ENCODE data around the gene FRAT1.

Gene FRAT1

GRCh38 chr10:97349752-97350513 lies 30.9 kb downstream of the FRAT1 start:
- no peak for TF ChIP-seq CTCF (IDR thresholded peaks at IDR 0.05; ENCODE audit: low read depth, low read length)
- no peak overlapping the region for H3K4me3 ChIP-seq (ENCODE audit: low read depth, low read length)

- no peak for TF ChIP-seq CTCF (IDR thresholded peaks at IDR 0.05; ENCODE audit: low read depth, low read length)
- no peak overlapping the region for H3K4me3 ChIP-seq (ENCODE audit: low read depth, low read length)
Measured at GRCh38 chr10:97353945-97354344, 34.9 kb downstream of the FRAT1 start.

- no peak overlapping the region for H3K4me3 ChIP-seq (ENCODE audit: low read depth, low read length)
- TF ChIP-seq CTCF (IDR thresholded peaks at IDR 0.05; ENCODE audit: low read depth, low read length) = no peak; the same call in 1 of the 2 replicates
Measured at GRCh38 chr10:97355571-97355975, 36.5 kb downstream of the FRAT1 start.

GRCh38 chr10:97356318-97356914 lies 37.3 kb downstream of the FRAT1 start:
- no peak overlapping the region for H3K4me3 ChIP-seq (ENCODE audit: low read depth, low read length)

GRCh38 chr10:97356918-97357317 lies 37.8 kb downstream of the FRAT1 start:
- TF ChIP-seq CTCF (IDR thresholded peaks at IDR 0.05; ENCODE audit: low read depth, low read length) = no peak
- no peak overlapping the region for H3K4me3 ChIP-seq (ENCODE audit: low read depth, low read length)

More at GRCh38 chr10:97356318-97356914, 37.3 kb downstream of the FRAT1 start:
- no peak for TF ChIP-seq CTCF (IDR thresholded peaks at IDR 0.05; ENCODE audit: low read depth, low read length)

GRCh38 chr10:97358349-97358748 lies 39.3 kb downstream of the FRAT1 start:
- TF ChIP-seq CTCF (IDR thresholded peaks at IDR 0.05; ENCODE audit: low read depth, low read length) = no peak
- no peak overlapping the region for H3K4me3 ChIP-seq (ENCODE audit: low read depth, low read length)

GRCh38 chr10:97358781-97359180 lies 39.7 kb downstream of the FRAT1 start:
- no peak overlapping the region for H3K4me3 ChIP-seq (ENCODE audit: low read depth, low read length)
- TF ChIP-seq CTCF (IDR thresholded peaks at IDR 0.05; ENCODE audit: low read depth, low read length) = no peak

Data from WI38 (cell line).